ENCODE results near the gene EIF2S3. TPM values are rescaled to one million over a fixed set of nuclear protein-coding genes. Genes with fewer than 3 reads are reported as not detected.

Gene EIF2S3
- 100 to 1,000 TPM; 232 to 306 TPM for total RNA-seq

DNA sequence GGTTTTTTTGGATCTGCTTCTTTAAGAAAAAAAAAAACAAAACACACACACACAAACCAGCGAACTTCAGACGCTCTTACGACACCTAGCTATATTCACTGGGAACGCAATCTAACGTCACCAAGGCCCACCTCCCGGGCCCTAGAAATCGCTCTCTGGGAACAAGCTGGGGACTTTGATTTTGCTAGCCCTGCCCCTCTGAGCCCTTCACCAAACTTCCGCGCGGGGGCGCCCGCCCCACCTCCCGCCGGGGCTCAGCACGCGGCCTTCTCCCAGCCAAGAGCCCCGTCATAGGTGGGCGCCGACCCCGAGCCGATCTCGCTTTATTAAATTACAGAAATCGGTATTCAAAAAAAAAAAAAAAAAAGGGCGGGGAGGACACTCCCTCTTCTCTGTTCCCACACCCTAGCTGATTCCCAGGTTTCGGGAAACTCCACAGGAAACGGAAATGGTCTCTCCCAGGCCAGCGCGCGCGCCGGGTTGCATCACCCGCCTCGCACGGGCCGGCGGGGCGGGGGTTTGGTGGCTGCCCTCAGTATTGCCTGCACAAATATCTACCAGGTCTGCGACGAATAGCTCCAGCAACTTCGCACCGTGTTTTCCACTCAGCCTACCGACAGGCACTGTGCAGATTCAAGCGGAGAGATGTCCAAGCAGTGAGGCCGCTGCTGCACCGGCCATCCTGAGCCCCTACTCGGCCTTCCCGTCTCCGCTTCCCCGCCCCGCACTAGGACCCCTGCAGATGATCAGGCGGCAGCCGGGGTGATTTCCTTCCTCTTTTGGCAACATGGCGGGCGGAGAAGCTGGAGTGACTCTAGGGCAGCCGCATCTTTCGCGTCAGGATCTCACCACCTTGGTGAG is at the start of gene EIF2S3:
Gene EIF2S3 (plus strand): TSS at position 775 of the 861 bp plus-strand sequence. CDS start 13 bp downstream, at position 788.
- Mint-ChIP-seq H3K27ac (no peak within 1 kb of the TSS), H3K9me3 (no peaks in the 10 kb centered on the region), H3K36me3 (no peaks in the 10 kb centered on the region)
- peak; percentile 85 to 88 for ATAC-seq
- DNase-seq (ENCODE audit: low spot score in 2 of 2): peak; percentile 79 to 84

DNA sequence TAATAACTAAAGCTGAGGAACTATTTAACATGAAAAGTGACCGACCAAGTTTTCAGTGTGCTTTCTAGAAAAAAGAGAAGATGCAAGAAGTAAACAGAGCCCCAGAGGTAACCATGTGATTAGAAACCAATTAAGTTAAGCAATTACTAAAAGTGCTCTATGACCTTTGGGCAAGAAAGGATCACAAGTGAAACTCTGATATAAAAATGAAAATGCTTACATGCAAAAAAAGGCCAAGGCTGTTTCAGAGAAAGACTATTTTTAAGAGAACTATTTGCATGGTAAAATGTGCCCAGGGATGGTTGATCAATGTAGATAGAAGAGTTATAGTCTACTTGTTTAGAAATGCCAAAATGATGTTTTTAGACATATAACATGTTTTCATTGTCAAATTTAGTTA is 49.7 kb upstream of the EIF2S3 start:
- Mint-ChIP-seq H3K27ac (no peak overlapping the region), H3K36me3 (peaks cover 0 to 11% of the 10 kb centered on the region in 2 donors), H3K9me3 (peaks cover 0 to 3% of the 10 kb centered on the region in 2 donors)
- DNase-seq (ENCODE audit: low spot score in 2 of 2) (no peak), ATAC-seq (no peak)

DNA sequence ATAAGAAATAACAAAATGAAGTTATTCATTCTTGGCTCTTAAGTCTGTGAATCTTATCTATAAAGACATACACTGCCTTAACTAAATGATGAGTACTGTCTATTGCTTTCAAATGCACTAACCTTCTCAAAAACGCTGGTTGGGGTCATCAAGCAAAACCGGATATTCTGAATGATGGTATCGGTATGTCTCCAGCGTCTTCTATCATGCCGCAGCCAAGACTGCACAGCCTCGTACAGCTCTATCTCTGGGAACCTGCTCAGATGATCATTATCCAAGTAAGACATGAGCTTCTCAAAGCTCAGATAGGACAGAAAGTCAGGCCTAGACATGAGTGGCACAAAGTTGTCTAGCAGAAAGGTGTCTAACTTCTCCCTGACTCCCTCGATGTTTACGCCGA is 48.9 kb upstream of the EIF2S3 start:
- H3K27ac Mint-ChIP-seq: no peak overlapping the region
- H3K36me3 Mint-ChIP-seq: peaks cover 0 to 17% of the 10 kb centered on the region in 2 donors
- ATAC-seq (no peak), DNase-seq (ENCODE audit: low spot score in 2 of 2) (no peak)
- peaks cover 0 to 5% of the 10 kb centered on the region in 2 donors for H3K9me3 Mint-ChIP-seq

DNA sequence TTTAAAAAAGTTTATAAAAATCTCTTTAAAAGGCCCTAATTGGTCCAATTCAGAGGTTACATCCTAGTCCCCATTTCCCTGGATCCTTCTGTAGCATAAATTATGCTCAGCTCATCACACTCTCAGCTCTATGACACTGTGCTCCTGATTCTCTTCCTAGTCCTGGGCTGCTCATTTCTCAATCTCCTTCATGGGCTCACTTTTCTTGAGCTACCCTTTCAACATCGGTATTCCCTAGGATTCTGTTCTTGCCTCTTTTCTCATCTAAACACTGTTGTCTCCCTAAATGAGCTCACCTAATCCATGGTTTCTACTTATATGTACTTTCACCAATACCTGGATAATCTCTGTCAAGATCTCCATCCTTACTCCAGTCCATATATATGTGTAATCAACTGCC is 42.5 kb upstream of the EIF2S3 start:
- peaks cover 0 to 10% of the 10 kb centered on the region in 2 donors for H3K9me3 Mint-ChIP-seq
- peaks cover 0 to 26% of the 10 kb centered on the region in 2 donors for H3K36me3 Mint-ChIP-seq
- no peak overlapping the region for H3K27ac Mint-ChIP-seq
- ATAC-seq: no peak
- no peak for DNase-seq (ENCODE audit: low spot score in 2 of 2)

DNA sequence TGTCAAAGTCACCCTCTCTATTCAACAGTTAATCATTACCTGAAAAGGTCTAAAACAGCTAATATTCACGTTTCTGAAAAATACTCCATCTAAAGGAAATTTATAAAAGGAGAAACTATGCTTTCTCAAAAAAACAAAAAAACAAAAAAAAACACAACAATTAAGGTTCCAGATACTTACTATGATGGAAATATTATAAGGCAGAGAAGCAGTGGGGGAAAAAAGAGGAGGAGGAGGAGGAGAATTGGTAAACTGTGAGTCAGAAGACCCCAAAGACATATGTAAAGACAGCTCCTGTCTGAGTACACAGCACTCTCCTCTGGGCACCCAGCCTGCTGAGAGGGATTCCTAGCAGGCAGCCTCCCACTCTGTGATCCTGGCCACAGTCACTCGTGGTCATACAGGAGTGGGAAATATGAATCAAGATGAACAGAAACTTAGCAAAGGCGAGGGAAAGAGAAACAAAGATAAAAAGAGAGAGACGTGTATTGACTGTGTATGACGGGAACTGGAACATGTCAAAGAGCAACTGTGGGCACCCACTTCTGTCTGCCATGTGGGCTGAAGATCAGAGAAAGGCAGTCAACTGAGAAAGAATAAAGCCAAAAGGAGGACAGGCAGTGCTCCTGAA is 40.3 kb upstream of the EIF2S3 start:
- peak overlapping the region; percentile 64 to 73 for H3K27ac Mint-ChIP-seq
- H3K9me3 Mint-ChIP-seq: peaks cover 0 to 10% of the 10 kb centered on the region in 2 donors
- peak; percentile 94 to 95 for ATAC-seq
- peaks cover 0 to 21% of the 10 kb centered on the region in 2 donors for H3K36me3 Mint-ChIP-seq
- peak; percentile 21 to 57 for DNase-seq (ENCODE audit: low spot score in 2 of 2)

DNA sequence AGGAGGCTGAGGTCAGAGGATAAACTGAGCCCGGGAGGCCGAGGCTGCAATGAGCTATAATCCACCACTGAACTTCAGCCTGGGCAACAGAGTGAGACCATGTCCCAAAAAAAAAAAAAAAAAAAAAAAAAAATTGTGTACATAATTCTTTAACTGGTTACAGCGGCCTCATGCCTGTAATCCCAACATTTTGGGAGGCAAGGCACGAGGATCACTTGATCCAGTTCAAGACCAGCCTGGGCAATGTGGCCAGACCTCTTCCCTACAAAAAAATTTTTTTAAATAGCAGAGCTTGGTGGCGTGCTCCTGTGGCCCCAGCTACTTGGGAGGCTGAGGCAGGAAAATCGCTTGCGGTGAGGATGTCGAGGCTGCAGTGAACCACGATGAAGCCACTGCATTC is 37.1 kb upstream of the EIF2S3 start:
- ATAC-seq: no peak
- Mint-ChIP-seq H3K36me3 (peaks cover 0 to 7% of the 10 kb centered on the region in 2 donors), H3K27ac (no peak overlapping the region), H3K9me3 (no peaks in the 10 kb centered on the region)
- no peak for DNase-seq (ENCODE audit: low spot score in 2 of 2)

DNA sequence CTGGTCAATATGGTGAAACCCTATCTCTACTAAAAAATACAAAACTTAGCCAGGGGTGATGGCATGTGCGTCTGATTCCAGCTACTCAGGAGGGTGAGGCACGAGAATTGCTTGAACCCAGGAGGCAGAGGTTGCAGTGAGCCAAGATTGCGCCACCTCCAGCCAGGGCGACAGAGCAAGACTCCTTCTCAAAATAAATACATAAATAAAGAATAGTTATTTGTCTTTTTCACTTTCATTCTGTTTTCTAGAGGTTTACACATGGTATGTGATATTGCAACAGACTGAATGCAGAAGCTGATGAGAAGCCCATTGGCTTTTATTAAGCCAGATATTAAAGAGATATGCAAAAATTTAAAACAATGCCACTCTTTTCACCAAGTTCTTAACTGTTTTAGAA is 35.9 kb upstream of the EIF2S3 start:
- peaks cover 0 to 15% of the 10 kb centered on the region in 2 donors for H3K36me3 Mint-ChIP-seq
- ATAC-seq: no peak
- no peak overlapping the region for H3K27ac Mint-ChIP-seq
- H3K9me3 Mint-ChIP-seq: no peaks in the 10 kb centered on the region
- no peak for DNase-seq (ENCODE audit: low spot score in 2 of 2)

DNA sequence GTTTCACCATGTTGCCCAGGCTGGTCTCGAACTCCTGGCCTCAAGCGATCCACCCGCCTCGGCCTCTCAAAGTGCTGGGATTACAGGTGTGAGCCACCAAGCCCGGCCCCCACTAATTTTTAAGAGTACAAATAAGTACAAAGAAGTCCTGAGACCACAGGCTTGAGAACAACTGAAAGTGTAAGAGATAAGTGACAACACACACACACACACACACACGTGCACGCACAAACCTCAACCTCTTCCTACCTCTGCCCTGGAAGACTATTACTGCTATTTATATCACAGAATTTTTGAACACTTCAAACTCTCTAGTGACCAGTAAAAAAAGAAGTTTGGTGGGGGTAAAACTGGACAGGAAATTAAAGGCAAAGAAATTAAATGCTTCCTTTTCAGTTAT is 35.3 kb upstream of the EIF2S3 start:
- DNase-seq (ENCODE audit: low spot score in 2 of 2) (no peak), ATAC-seq (no peak)
- peaks cover 0 to 17% of the 10 kb centered on the region in 2 donors for H3K36me3 Mint-ChIP-seq
- H3K27ac Mint-ChIP-seq: peak overlapping the region in 1 of 2 donors; percentile 84
- H3K9me3 Mint-ChIP-seq: no peaks in the 10 kb centered on the region

DNA sequence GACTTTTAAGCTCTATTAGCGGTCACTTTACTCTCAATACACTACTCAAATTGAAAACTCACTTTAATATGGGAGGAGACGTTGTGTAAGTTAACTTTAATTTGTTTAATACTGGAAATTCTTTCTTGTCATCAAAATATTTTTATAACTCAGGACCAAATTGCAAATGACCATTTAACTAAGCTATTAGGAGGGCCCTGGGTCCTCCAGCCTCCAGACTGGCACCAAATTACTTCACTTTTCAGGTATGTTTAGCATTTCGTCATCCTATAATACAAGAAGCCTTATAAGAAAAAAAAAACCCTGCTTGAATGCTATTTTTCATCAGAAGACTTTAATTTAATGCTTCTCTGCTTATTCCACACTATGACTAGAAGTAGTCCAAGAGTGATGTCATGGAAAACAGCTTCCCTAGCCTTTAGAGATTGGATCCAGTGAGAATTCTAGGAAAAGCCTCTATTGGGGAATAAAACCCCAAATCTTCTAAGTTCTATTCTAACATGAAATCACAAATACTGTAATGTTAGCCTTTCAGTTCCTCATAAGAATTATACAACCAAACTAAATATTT is 34.4 kb upstream of the EIF2S3 start:
- DNase-seq (ENCODE audit: low spot score in 2 of 2) (no peak), ATAC-seq (no peak)
- Mint-ChIP-seq H3K9me3 (no peaks in the 10 kb centered on the region), H3K36me3 (peaks cover 0 to 17% of the 10 kb centered on the region in 2 donors), H3K27ac (peak overlapping the region in 1 of 2 donors; percentile 76)

DNA sequence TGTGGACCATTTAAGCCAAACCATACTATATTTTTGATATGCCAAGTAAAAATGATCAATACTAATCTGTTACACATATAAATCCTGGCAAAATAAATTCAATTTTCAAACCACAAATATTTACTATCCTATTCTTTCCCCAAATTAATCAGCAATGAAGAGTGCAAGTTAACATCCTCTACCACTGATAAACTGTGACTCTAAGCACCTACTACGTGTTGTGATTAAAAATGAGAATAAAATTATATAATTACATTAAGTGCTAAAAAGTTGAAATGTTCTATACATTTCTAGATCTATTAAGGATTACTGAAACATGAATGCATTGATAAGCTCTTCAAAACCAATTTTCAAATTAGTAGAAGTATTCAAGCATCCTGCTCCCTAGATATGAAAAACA is 31.2 kb upstream of the EIF2S3 start:
- DNase-seq (ENCODE audit: low spot score in 2 of 2): no peak
- no peak for ATAC-seq
- Mint-ChIP-seq H3K36me3 (peaks cover 0 to 17% of the 10 kb centered on the region in 2 donors), H3K9me3 (no peaks in the 10 kb centered on the region), H3K27ac (peak overlapping the region; percentile 84 to 91)

DNA sequence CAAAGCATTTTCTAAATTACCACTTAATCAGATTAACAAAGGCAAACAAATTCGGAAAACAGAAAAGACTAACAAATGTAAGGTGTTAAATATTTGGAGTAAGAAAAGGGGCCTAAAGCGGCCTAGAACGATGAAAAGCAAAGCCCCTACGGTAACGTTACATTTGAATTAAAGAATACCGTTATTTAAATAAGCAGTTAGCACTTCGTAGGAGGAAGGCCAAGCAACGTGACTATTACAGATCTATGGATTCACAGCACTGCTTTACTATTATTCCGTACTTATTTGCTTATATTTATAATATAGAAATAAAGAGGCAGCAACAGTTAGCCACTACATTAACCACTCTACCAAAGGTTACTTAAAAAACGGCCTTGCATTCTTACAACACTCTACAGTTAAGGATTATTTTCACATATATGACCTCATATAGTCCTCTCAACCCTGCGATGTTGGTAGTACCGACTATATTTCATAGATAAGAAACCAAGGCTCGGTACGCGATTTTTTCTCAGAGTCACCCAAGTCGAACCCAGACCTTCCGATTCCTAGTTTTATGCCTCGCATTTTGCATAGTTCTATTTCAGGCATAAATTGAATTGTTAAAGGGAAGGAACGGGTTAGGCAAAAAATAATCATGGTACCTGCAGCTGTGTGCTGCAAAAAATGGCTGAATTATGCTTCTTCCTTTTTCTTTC is 30.6 kb upstream of the EIF2S3 start:
- no peaks in the 10 kb centered on the region for H3K9me3 Mint-ChIP-seq
- H3K27ac Mint-ChIP-seq: peak overlapping the region; percentile 84 to 91
- no peak for ATAC-seq
- H3K36me3 Mint-ChIP-seq: peaks cover 0 to 17% of the 10 kb centered on the region in 2 donors
- DNase-seq (ENCODE audit: low spot score in 2 of 2): no peak

DNA sequence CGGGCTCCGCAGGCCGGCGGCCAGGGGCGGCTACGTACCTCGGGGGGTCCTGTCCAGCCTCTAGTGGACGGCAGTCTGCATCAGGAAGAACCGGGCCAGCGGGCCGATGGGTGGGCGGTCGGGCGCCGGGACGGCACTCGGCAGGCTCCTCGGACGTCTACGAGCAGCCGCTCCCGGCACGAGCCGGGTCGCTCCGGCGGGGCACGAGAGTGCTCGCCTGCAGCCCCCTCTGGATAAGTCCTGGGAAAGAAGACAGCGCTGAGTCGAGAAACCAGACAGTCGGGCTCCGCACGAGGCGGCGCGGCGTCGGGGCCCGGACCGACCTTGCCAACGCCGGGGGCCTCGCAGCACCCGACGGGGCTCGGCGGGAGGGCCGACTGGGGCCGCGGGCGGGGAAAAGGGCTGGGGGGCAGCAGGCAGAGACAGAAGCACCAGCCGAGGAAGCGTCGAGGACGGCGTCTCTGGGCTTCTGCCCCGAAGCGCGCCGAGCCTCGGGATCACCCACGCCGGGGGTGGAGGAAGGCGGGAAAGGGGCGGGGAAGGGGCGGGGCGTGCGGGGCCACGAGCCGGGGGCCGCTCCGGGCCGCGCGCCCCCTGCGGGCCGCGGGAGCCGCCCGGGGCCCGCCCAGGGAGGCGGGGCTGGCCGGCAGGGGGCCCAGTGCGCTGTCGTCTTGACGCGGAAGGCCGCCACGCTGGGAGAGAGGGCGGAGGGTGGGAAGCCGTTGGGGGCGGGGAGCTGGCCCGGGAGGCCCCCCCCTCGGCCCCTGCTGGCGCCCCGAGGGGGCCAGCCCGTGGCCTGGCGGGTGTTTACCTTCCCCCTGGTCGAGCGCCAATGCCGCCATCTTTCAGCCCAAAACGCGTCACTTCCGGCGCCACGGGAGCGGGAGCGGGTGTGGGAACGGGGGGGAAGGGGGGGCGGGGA is 29.7 kb upstream of the EIF2S3 start:
- peak; percentile 75 to 85 for DNase-seq (ENCODE audit: low spot score in 2 of 2)
- peak overlapping the region in 1 of 2 donors; percentile 88 for H3K27ac Mint-ChIP-seq
- peak; percentile 94 to 96 for ATAC-seq
- no peaks in the 10 kb centered on the region for H3K9me3 Mint-ChIP-seq
- peaks cover 0 to 17% of the 10 kb centered on the region in 2 donors for H3K36me3 Mint-ChIP-seq

DNA sequence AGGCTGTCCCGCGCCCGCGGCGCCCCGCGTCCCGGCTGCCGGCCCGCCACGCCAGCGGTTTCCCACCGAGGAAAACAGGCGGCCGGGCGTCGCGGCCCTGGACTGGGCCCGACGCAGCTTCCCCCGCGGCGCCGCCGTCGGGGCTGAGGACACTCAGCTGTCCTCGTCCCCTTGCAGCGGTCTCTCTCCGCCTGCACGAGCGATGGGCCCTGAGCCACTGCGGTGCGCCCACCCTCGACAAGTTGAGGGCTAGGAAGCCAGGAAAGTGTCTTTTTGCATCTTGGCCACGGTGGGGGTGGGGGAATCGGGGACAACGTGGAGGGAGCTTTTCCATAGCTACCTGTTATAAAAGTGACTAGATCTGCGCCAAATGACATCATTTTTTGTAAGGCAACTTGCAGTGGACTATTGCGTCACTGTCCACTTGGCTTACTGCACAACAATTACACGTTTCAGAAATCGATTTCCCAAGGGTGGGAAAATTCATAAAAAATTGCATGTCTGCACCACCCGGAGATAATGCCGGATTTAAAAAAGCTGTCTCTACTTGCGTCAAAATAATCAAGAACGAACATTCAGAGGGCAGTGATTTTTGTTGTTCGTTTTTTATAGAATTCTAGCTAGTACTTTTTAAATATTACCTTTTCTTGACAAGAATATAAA is 28.9 kb upstream of the EIF2S3 start:
- DNase-seq (ENCODE audit: low spot score in 2 of 2) (peak in 1 of 2 donors; percentile 6), ATAC-seq (peak; percentile 40 to 45)
- Mint-ChIP-seq H3K9me3 (no peaks in the 10 kb centered on the region), H3K36me3 (peaks cover 0 to 17% of the 10 kb centered on the region in 2 donors), H3K27ac (peak overlapping the region; percentile 88 to 92)

DNA sequence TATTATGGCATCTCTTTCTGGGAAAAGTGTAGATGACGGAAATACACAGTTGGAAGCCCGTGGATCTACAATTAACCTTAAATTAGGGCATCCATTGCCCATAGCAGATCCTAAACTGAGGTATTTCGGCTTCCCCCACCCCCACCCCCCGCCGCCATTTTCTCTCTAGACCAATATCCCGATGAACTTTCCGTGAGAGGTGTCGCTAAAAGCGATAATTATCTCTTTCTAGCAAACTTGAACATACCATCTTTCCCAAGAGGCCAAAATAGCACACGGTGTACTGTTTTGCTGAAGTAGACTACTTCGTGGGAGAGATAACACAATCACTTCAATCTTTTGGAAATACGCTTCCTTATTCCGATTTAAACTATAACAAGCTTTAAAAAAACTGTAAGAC is 28.3 kb upstream of the EIF2S3 start:
- ATAC-seq (no peak), DNase-seq (ENCODE audit: low spot score in 2 of 2) (no peak)
- H3K36me3 Mint-ChIP-seq: peaks cover 0 to 16% of the 10 kb centered on the region in 2 donors
- H3K27ac Mint-ChIP-seq: peak overlapping the region; percentile 88 to 92
- no peaks in the 10 kb centered on the region for H3K9me3 Mint-ChIP-seq

DNA sequence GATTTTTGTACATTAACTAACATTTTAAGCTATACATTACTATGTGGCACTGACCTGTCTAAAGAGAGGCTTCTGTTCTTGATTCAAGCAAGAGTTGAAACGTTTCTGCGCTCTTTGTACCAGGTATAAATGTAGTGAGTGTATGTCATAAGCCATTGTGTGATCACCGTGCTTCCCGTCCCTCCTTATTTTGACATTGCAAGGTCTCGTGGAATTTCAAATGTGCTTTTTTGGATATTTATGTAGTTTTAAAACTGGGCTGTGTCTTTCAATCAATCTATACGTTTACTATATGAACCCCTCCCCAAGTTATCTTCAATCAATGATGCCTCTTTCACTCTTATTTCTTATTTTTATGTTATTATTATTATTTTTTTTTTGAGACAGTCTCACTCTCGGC is 27.7 kb upstream of the EIF2S3 start, which contains the start of gene KLHL15:
Gene KLHL15 (minus strand): TSS at position 101 of the 400 bp plus-strand sequence. CDS start 20,493 bp downstream, outside the sequence.
- Mint-ChIP-seq H3K36me3 (peaks cover 0 to 11% of the 10 kb centered on the region in 2 donors), H3K9me3 (no peaks in the 10 kb centered on the region), H3K27ac (peak within 1 kb of the TSS; percentile 88 to 92)
- DNase-seq (ENCODE audit: low spot score in 2 of 2) (no peak), ATAC-seq (no peak)
